H1 (cell line): ENCODE data around the gene POLR1G. TPM values are rescaled to one million over a fixed set of nuclear protein-coding genes. Genes with fewer than 3 reads are reported as not detected.

Source experiments
- CTCF ChIA-PET: fragments of 300-600 bp; sonication (Branson Sonifier 250); formaldehyde crosslinking; loops from one replicate; lab custom pipeline; 2021; ENCODE audit not compliant: partially characterized antibody; lab: Charles Lee
- POLR2A ChIA-PET: fragments of 300-600 bp; sonication (Branson Sonifier 250); formaldehyde crosslinking; loops from one replicate; lab custom pipeline; 2021; ENCODE audit warnings: inconsistent platforms; ENCODE audit not compliant: partially characterized antibody; lab: Charles Lee
- DNase-seq, 2 experiments: peaks; one replicate each; pipeline versions ENCODE4 v3.0.0 to v3.0.0-alpha.2; 2010 to 2022; ENCODE audit warnings: low spot score in 2 of 2, low read depth in 1 of 2, mixed read lengths in 1 of 2
- FAIRE-seq: peaks from 2 replicates; lab custom pipeline; 2011; peaks lifted over from hg19 to GRCh38; lab: Jason Lieb, UNC
- H2AFZ ChIP-seq: 2 replicates; pipeline ENCODE4 v1.8.1; 2012; ENCODE audit warnings: low read length, inconsistent platforms
- H2AK5ac ChIP-seq: 2 replicates; pipeline ENCODE4 v1.6.1; 2013; ENCODE audit warnings: low read depth, low read length
- H2BK120ac ChIP-seq: replicated peaks from 2 replicates; pipeline ENCODE3; 2013; ENCODE audit warnings: low read depth, low read length, inconsistent platforms
- H2BK12ac ChIP-seq: 2 replicates; pipeline ENCODE4 v1.6.1; 2013; ENCODE audit warnings: low read depth, low read length
- H2BK15ac ChIP-seq: 2 replicates; pipeline ENCODE4 v1.6.1; 2013; ENCODE audit warnings: low read length
- H2BK20ac ChIP-seq: 2 replicates; pipeline ENCODE4 v1.6.1; 2013; ENCODE audit warnings: low read length
- H2BK5ac ChIP-seq: 2 replicates; pipeline ENCODE4 v1.6.1; 2013; ENCODE audit warnings: low read depth, low read length
- H3K14ac ChIP-seq: 2 replicates; pipeline ENCODE4 v1.6.1; 2013; ENCODE audit warnings: inconsistent platforms; ENCODE audit not compliant: insufficient read length
- H3K18ac ChIP-seq: 2 replicates; pipeline ENCODE4 v1.6.1; 2013; ENCODE audit warnings: low read length; ENCODE audit errors: extremely low read depth
- H3K23ac ChIP-seq: 2 replicates; pipeline ENCODE4 v1.6.1; 2013; ENCODE audit warnings: inconsistent platforms; ENCODE audit not compliant: insufficient read length
- H3K23me2 ChIP-seq: 2 replicates; pipeline ENCODE4 v1.6.1; 2013; ENCODE audit warnings: low read depth, low read length
- H3K27ac ChIP-seq: 2 replicates; pipeline ENCODE4 v1.6.1; 2011; ENCODE audit warnings: low read depth, low read length, inconsistent platforms
- H3K27me3 ChIP-seq, 4 experiments: replicated peaks in 1 of 4; 1 replicate in 1 of 4; 2 replicates in 3 of 4; pipeline versions ENCODE4 v1.6.1 to v1.8.1; 2011 to 2013; ENCODE audit warnings: low read length in 3 of 4, mild to moderate bottlenecking in 3 of 4, inconsistent platforms in 2 of 4, mixed read lengths in 2 of 4, moderate library complexity in 1 of 4; ENCODE audit not compliant: control insufficient read depth in 3 of 4, insufficient read depth in 3 of 4; ENCODE audit errors: extremely low read depth in 1 of 4
- H3K36me3 ChIP-seq, 4 experiments: 2 replicates each; pipeline versions ENCODE4 v1.6.1 to v1.8.1; 2011 to 2013; ENCODE audit warnings: mild to moderate bottlenecking in 4 of 4, low read length in 3 of 4, moderate library complexity in 2 of 4, control low read depth in 1 of 4, inconsistent platforms in 1 of 4; ENCODE audit not compliant: insufficient read depth in 4 of 4, control insufficient read depth in 2 of 4
- H3K4ac ChIP-seq: replicated peaks from 2 replicates; pipeline ENCODE3; 2013; ENCODE audit warnings: low read length, low read depth, mixed read lengths, inconsistent platforms; ENCODE audit not compliant: insufficient read length
- H3K4me1 ChIP-seq, 4 experiments: replicated peaks in 1 of 4; 1 replicate in 1 of 4; 2 replicates in 3 of 4; pipeline versions ENCODE4 v1.6.1 to v1.8.1; 2011 to 2013; ENCODE audit warnings: low read length in 3 of 4, inconsistent platforms in 2 of 4, mixed read lengths in 1 of 4; ENCODE audit not compliant: insufficient read depth in 4 of 4, control insufficient read depth in 3 of 4
- H3K4me2 ChIP-seq, 2 experiments: 2 replicates each; pipeline versions ENCODE4 v1.6.1 to v1.8.1; 2011 to 2013; ENCODE audit warnings: low read depth in 2 of 2, low read length in 2 of 2, control low read depth in 1 of 2, inconsistent platforms in 1 of 2, mild to moderate bottlenecking in 1 of 2; ENCODE audit not compliant: insufficient read depth in 1 of 2
- H3K4me3 ChIP-seq, 4 experiments: fragments of 200-600, 300-600 bp in 1 of 4; sonication (generic), shearing (Covaris generic), sonication (Bioruptor Twin) in 1 of 4; 2 replicates each; pipeline versions ENCODE4 v1.5.1 to v1.8.1; 2011 to 2016; ENCODE audit warnings: low read length in 4 of 4, low read depth in 3 of 4, control low read depth in 2 of 4, inconsistent platforms in 2 of 4, mild to moderate bottlenecking in 2 of 4, mixed read lengths in 1 of 4, moderate library complexity in 1 of 4; ENCODE audit not compliant: insufficient read depth in 2 of 4; ENCODE audit errors: extremely low read depth in 1 of 4
- H3K56ac ChIP-seq: replicated peaks from 2 replicates; pipeline ENCODE3; 2013; ENCODE audit warnings: low read depth, mild to moderate bottlenecking, mixed read lengths, low read length, inconsistent platforms; ENCODE audit not compliant: insufficient read length
- H3K79me1 ChIP-seq: 2 replicates; pipeline ENCODE4 v1.6.1; 2013; ENCODE audit warnings: low read depth, low read length, control low read depth
- H3K79me2 ChIP-seq, 2 experiments: 2 replicates each; pipeline versions ENCODE4 v1.6.1 to v1.8.1; 2012 to 2013; ENCODE audit warnings: low read length in 2 of 2, mild to moderate bottlenecking in 2 of 2, inconsistent platforms in 1 of 2; ENCODE audit not compliant: insufficient read depth in 2 of 2, control insufficient read depth in 1 of 2
- H3K9ac ChIP-seq, 4 experiments: replicated peaks in 1 of 4; 1 replicate in 1 of 4; 2 replicates in 3 of 4; pipeline versions ENCODE4 v1.6.1 to v1.8.1; 2011 to 2013; ENCODE audit warnings: low read depth in 3 of 4, low read length in 3 of 4, control low read depth in 2 of 4, mild to moderate bottlenecking in 2 of 4, moderate library complexity in 2 of 4, inconsistent platforms in 1 of 4; ENCODE audit errors: extremely low read depth in 1 of 4
- H3K9me3 ChIP-seq, 2 experiments: 2 replicates each; pipeline versions ENCODE4 v1.6.1 to v1.8.1; 2012 to 2013; ENCODE audit warnings: mild to moderate bottlenecking in 2 of 2, moderate library complexity in 2 of 2, control low read depth in 1 of 2, inconsistent platforms in 1 of 2, low read depth in 1 of 2, low read length in 1 of 2, mixed read lengths in 1 of 2; ENCODE audit not compliant: insufficient read depth in 2 of 2
- H4K20me1 ChIP-seq, 2 experiments: replicated peaks in 1 of 2; 2 replicates each; pipeline versions ENCODE3 to v1.8.1; 2011 to 2013; ENCODE audit warnings: inconsistent platforms in 2 of 2, low read length in 2 of 2, mild to moderate bottlenecking in 1 of 2; ENCODE audit not compliant: insufficient read depth in 2 of 2, control insufficient read depth in 1 of 2
- H4K5ac ChIP-seq: 2 replicates; pipeline ENCODE4 v1.6.1; 2013; ENCODE audit warnings: low read length, low read depth, mixed read lengths, inconsistent platforms; ENCODE audit not compliant: insufficient read length
- H4K8ac ChIP-seq: 2 replicates; pipeline ENCODE4 v1.8.0; 2013; ENCODE audit warnings: mild to moderate bottlenecking, moderate library complexity, low read length, inconsistent platforms; ENCODE audit not compliant: insufficient read depth; ENCODE audit errors: extremely low read depth
- H4K91ac ChIP-seq: replicated peaks from 2 replicates; pipeline ENCODE3; 2013; ENCODE audit warnings: low read length, mixed read lengths, inconsistent platforms; ENCODE audit not compliant: insufficient read length
- GABPA ChIP-seq: IDR thresholded peaks from 2 replicates; pipeline ENCODE4 v1.6.1; 2011; ENCODE audit warnings: mild to moderate bottlenecking, low read length, moderate library complexity, borderline replicate concordance; ENCODE audit not compliant: insufficient read depth
- SAP30 ChIP-seq: fragments of 300-600 bp; sonication (generic); IDR thresholded peaks from 2 replicates; pipeline ENCODE4 v1.7.1; 2012; ENCODE audit warnings: low read length, moderate library complexity, mild to moderate bottlenecking, inconsistent platforms; ENCODE audit not compliant: insufficient read depth, insufficient replicate concordance
- WGBS, 2 experiments: shearing (Covaris generic) in 1 of 2; methylation state at CpG; one replicate each; pipeline versions ENCODE4 v1.1.6 to v1.1.7; 2013 to 2015; ENCODE audit warnings: low lambda C conversion rate in 2 of 2, mixed read lengths in 2 of 2, inconsistent platforms in 1 of 2, low coverage in 1 of 2, missing lambda C conversion rate in 1 of 2; ENCODE audit not compliant: insufficient replicate concordance in 2 of 2, insufficient coverage in 1 of 2, insufficient read length in 1 of 2; ENCODE audit errors: extremely low coverage in 1 of 2, missing lambda C conversion rate in 1 of 2; 5-methylcytosine and 5-hydroxymethylcytosine counted together
- polyA plus RNA-seq, 7 experiments: library from polyadenylated mRNA; depleted of rRNA in 3 of 7; stranded (reverse) in 5 of 7; unstranded in 2 of 7; fragments of >200 nt in 5 of 7; fragments of 200-250 nt in 2 of 7; gene quantifications; 1 replicate in 5 of 7; 2 replicates in 1 of 7; 4 replicates in 1 of 7; pipeline versions ENCODE4 v1.2.1 to v1.2.3, GENCODE V29; 2011 to 2013; ENCODE audit warnings: missing spikeins in 2 of 7, mixed read lengths in 2 of 7
- total RNA-seq: library from RNA; stranded (reverse); fragmentation: NEBNext Ultra II Directional; extraction: Animal tissue kit (Norgen Biotek cat#: 25700); gene quantifications from 2 replicates; pipeline ENCODE4 v1.2.1, GENCODE V29; 2021

POLR1G gene
- total and polyA plus RNA-seq, 2 of the 8 experiments (the other 6 are each of a cell fraction or from before 2014, with no cell fraction given) = 16.8 to 34.8 TPM

DNA sequence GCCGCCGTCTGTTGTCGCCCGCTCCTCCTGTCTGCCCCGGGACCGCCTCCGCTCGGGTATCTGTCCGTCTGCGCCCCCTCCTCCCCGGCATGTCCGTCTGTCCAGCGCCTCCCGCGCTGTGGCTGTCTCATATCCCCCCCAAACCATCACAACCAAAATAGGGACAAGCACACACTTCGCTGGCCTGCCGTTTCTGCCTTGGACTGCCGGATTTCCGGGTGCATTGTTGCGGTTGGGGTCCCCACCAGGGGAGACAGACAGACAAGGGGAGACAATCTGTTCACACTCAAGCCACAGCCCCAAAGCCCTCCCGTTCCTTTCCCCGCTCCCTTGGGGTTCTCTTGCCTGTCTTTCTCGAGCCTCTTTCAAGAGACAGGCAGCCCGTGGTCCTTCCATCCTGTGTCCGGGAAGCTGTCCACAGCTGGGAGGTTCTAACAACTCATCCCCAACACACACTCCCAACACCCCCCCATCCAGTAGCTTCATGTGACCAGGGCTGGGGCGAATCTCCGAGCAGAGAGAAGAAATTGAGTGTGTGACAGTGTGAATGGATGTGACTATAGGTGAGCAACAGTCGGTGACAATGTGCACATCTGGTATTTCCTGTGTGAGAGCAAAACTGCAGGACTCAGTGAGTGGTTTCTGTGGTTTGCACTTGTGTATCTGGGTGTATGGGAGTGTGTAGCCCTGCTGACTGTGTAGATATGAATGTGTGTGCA is 44.8 kb downstream of the POLR1G start:
- WGBS, 2 experiments = 32% methylated on average over 25 of the region's 28 CpGs; no CpG with 5 or more reads in 1 of the 2 experiments
- DNase-seq (no peak), FAIRE-seq (no peak)
- H3K36me3 ChIP-seq = no peaks in the 10 kb centered on the region
- H2BK20ac ChIP-seq = no peak overlapping the region
- no peak overlapping the region for H3K27ac ChIP-seq
- peaks cover 13% of the 10 kb centered on the region for H3K23me2 ChIP-seq
- peaks cover 0 to 19% (median 14%) of the 10 kb centered on the region in 4 experiments; a peak in 6 of 7 replicates for H3K27me3 ChIP-seq
- CTCF ChIA-PET = interaction anchor here (1.2 to 3.6 kb wide), 4 partner anchors 11 to 26 kb away, joined by 5 to 24 read pairs (median 12); no protein-coding TSS in a partner anchor
- 0 out of 2 replicates have a peak overlapping the region, but pooled peaks have one; percentile 40 for H2BK5ac ChIP-seq
- peak overlapping the region; percentile 80; the same call in 1 of the 2 replicates for H2BK12ac ChIP-seq
- peak overlapping the region; percentile 70 to 97 for H3K4me2 ChIP-seq
- H3K56ac ChIP-seq = no peak overlapping the region
- H3K9ac ChIP-seq = peak overlapping the region; percentile 50 to 71 (median 54); a peak in 6 of 7 replicates
- 0 out of 2 replicates have a peak overlapping the region, but pooled peaks have one; percentile 46 for H2BK15ac ChIP-seq
- H3K9me3 ChIP-seq = no peaks in the 10 kb centered on the region
- H3K18ac ChIP-seq = no peak overlapping the region
- no peaks in the 10 kb centered on the region for H3K79me1 ChIP-seq
- peak overlapping the region; percentile 91 for H4K8ac ChIP-seq
- H3K79me2 ChIP-seq = no peaks in the 10 kb centered on the region
- no peaks in the 10 kb centered on the region for H4K20me1 ChIP-seq
- peaks cover 0 to 15% (median 9%) of the 10 kb centered on the region in 4 experiments; a peak in 5 of 7 replicates for H3K4me1 ChIP-seq
- TF ChIP-seq SAP30 (peak; percentile 35), GABPA (no peak)
- H3K4ac ChIP-seq = no peak overlapping the region
- H3K4me3 ChIP-seq = peak overlapping the region; percentile 51 to 69 (median 53)
- H3K23ac ChIP-seq = no peak overlapping the region
- peak overlapping the region; percentile 87; the same call in 1 of the 2 replicates for H2AK5ac ChIP-seq
- H2AFZ ChIP-seq = peak overlapping the region; percentile 30; the same call in 1 of the 2 replicates
- H4K5ac ChIP-seq = no peak overlapping the region
- POLR2A ChIA-PET = interaction anchor here (1.0 to 4.0 kb wide), 6 partner anchors 10 to 47 kb away, joined by 3 to 31 read pairs (median 4); partner anchors contain the start of genes FOSB and PPM1N
- no peak overlapping the region for H2BK120ac ChIP-seq
- no peak overlapping the region for H4K91ac ChIP-seq
- H3K14ac ChIP-seq = no peak overlapping the region
